IMR-90 (cell line): ENCODE results near the gene C15orf40. TPM values are rescaled to one million over a fixed set of nuclear protein-coding genes. Genes with fewer than 3 reads are reported as not detected.

Experiments used
- ATAC-seq: fragments of 200-7000 bp; cut with Tn5 transposase; 2 replicates; pipeline ENCODE4 v1.9.1; 2020; ENCODE audit warnings: low read depth, mild to moderate bottlenecking, moderate library complexity
- BruUV-seq: library from RNA; stranded (reverse); fragments of 400-500 nt; replicated peaks from 2 replicates; lab custom pipeline; 2021; lab: Mats Ljungman, UMichigan
- CTCF ChIA-PET: fragments of 300-600 bp; formaldehyde crosslinking; extraction: SDS; loops from one replicate; lab custom pipeline; 2021; ENCODE audit warnings: antibody characterized with exemption; lab: Yijun Ruan, JAX
- POLR2A ChIA-PET: fragments of 300-600 bp; sonication (Branson Sonifier 250); formaldehyde crosslinking; loops from one replicate; lab custom pipeline; 2022; ENCODE audit warnings: antibody characterized with exemption; ENCODE audit not compliant: unreplicated experiment; lab: Charles Lee
- DNase-seq: peaks from one replicate; pipeline ENCODE4 v3.0.0; 2013
- H2AFZ ChIP-seq: replicated peaks from 2 replicates; pipeline ENCODE3; 2013; ENCODE audit warnings: low read length, mild to moderate bottlenecking; ENCODE audit not compliant: poor library complexity
- H2AK5ac ChIP-seq: 2 replicates; pipeline ENCODE4 v1.6.1; 2013; ENCODE audit warnings: low read depth, low read length, inconsistent platforms
- H2AK9ac ChIP-seq: replicated peaks from 2 replicates; pipeline ENCODE3; 2013; ENCODE audit warnings: mild to moderate bottlenecking, low read depth, low read length, moderate library complexity; ENCODE audit not compliant: poor library complexity
- H2BK120ac ChIP-seq: 2 replicates; pipeline ENCODE4 v1.6.1; 2013; ENCODE audit warnings: low read depth, low read length, inconsistent platforms
- H2BK15ac ChIP-seq: 3 replicates; pipeline ENCODE4 v1.6.1; 2013; ENCODE audit warnings: low read depth, low read length, inconsistent platforms
- H2BK20ac ChIP-seq: 2 replicates; pipeline ENCODE4 v1.6.1; 2013; ENCODE audit warnings: low read depth, mild to moderate bottlenecking, inconsistent platforms, low read length, moderate library complexity
- H2BK5ac ChIP-seq: 2 replicates; pipeline ENCODE4 v1.6.1; 2013; ENCODE audit warnings: mild to moderate bottlenecking, low read depth, low read length, inconsistent platforms; ENCODE audit not compliant: poor library complexity, severe bottlenecking
- H3K14ac ChIP-seq: replicated peaks from 2 replicates; pipeline ENCODE4 v1.6.1; 2013; ENCODE audit warnings: low read depth, low read length, inconsistent platforms
- H3K18ac ChIP-seq: 2 replicates; pipeline ENCODE4 v1.6.1; 2013; ENCODE audit warnings: low read depth, low read length, control low read depth
- H3K23ac ChIP-seq: 2 replicates; pipeline ENCODE4 v1.6.1; 2013; ENCODE audit warnings: low read depth, low read length, inconsistent platforms
- H3K27ac ChIP-seq: 2 replicates; pipeline ENCODE4 v1.5.1; 2013; ENCODE audit warnings: mild to moderate bottlenecking, control low read depth, low read length; ENCODE audit not compliant: insufficient read depth
- H3K27me3 ChIP-seq: 2 replicates; pipeline ENCODE4 v1.6.1; 2013; ENCODE audit warnings: low read length; ENCODE audit not compliant: control insufficient read depth, insufficient read depth
- H3K36me3 ChIP-seq: 2 replicates; pipeline ENCODE4 v1.6.1; 2013; ENCODE audit warnings: low read length, mixed read lengths; ENCODE audit not compliant: control insufficient read depth, insufficient read depth
- H3K4ac ChIP-seq: 2 replicates; pipeline ENCODE4 v1.6.1; 2013; ENCODE audit warnings: low read depth, low read length, inconsistent platforms
- H3K4me1 ChIP-seq: 2 replicates; pipeline ENCODE4 v1.6.1; 2013; ENCODE audit warnings: low read length, mixed read lengths; ENCODE audit not compliant: control insufficient read depth, insufficient read depth
- H3K4me2 ChIP-seq: 2 replicates; pipeline ENCODE4 v1.6.1; 2013; ENCODE audit warnings: low read depth, mild to moderate bottlenecking, control low read depth, low read length, moderate library complexity
- H3K4me3 ChIP-seq: 2 replicates; pipeline ENCODE4 v1.5.1; 2013; ENCODE audit warnings: low read depth, mild to moderate bottlenecking, control low read depth, low read length, moderate library complexity; ENCODE audit not compliant: insufficient read depth
- H3K56ac ChIP-seq: 2 replicates; pipeline ENCODE4 v1.6.1; 2013; ENCODE audit warnings: low read length, inconsistent platforms; ENCODE audit not compliant: insufficient read depth; ENCODE audit errors: extremely low read depth
- H3K79me1 ChIP-seq, 2 experiments: 2 replicates each; pipeline ENCODE4 v1.6.1; 2013; ENCODE audit warnings: low read length in 2 of 2, inconsistent platforms in 1 of 2, low read depth in 1 of 2
- H3K9ac ChIP-seq: 2 replicates; pipeline ENCODE4 v1.6.1; 2013; ENCODE audit warnings: low read depth, low read length, control low read depth
- H3K9me1 ChIP-seq: 2 replicates; pipeline ENCODE4 v1.6.1; 2013; ENCODE audit warnings: low read length, inconsistent platforms; ENCODE audit not compliant: insufficient read depth
- H3K9me3 ChIP-seq: 2 replicates; pipeline ENCODE4 v1.6.1; 2013; ENCODE audit warnings: low read length; ENCODE audit not compliant: control insufficient read depth, insufficient read depth
- H4K20me1 ChIP-seq: 2 replicates; pipeline ENCODE4 v1.6.1; 2013; ENCODE audit warnings: low read length, inconsistent platforms; ENCODE audit not compliant: insufficient read depth
- H4K5ac ChIP-seq: 2 replicates; pipeline ENCODE4 v1.6.1; 2013; ENCODE audit warnings: mild to moderate bottlenecking, low read depth, low read length, control low read depth
- H4K8ac ChIP-seq, 2 experiments: 2 replicates each; pipeline ENCODE4 v1.6.1; 2013; ENCODE audit warnings: low read depth in 2 of 2, low read length in 2 of 2, control low read depth in 1 of 2, inconsistent platforms in 1 of 2
- H4K91ac ChIP-seq: 2 replicates; pipeline ENCODE4 v1.6.1; 2013; ENCODE audit warnings: low read depth, low read length, inconsistent platforms; ENCODE audit not compliant: insufficient read depth
- BHLHE40 ChIP-seq: fragments of 150-350 bp; IDR thresholded peaks from 2 replicates; pipeline ENCODE4 v1.6.1; 2016; ENCODE audit warnings: mild to moderate bottlenecking, low read depth, low read length
- CHD1 ChIP-seq: IDR thresholded peaks from 2 replicates; pipeline ENCODE4 v1.6.1; 2012; ENCODE audit warnings: low read depth, low read length, improper control_type of control experiment
- MAZ ChIP-seq: IDR thresholded peaks from 2 replicates; pipeline ENCODE4 v1.6.1; 2012; ENCODE audit warnings: low read depth, mild to moderate bottlenecking, low read length, improper control_type of control experiment, moderate library complexity, borderline replicate concordance
- MXI1 ChIP-seq: IDR thresholded peaks from 2 replicates; pipeline ENCODE4 v1.6.1; 2012; ENCODE audit warnings: low read depth, mild to moderate bottlenecking, low read length, moderate library complexity, borderline replicate concordance
- NFE2L2 ChIP-seq: fragments of 150-350 bp; IDR thresholded peaks from 2 replicates; pipeline ENCODE4 v1.6.1; 2016; ENCODE audit warnings: low read depth, mild to moderate bottlenecking, low read length
- POLR2A ChIP-seq: IDR thresholded peaks from 2 replicates; pipeline ENCODE4 v1.6.1; 2012; ENCODE audit warnings: mild to moderate bottlenecking, low read depth, low read length
- RAD21 ChIP-seq: IDR thresholded peaks from 2 replicates; pipeline ENCODE4 v1.6.1; 2012; ENCODE audit warnings: low read length, improper control_type of control experiment
- RCOR1 ChIP-seq: IDR thresholded peaks from 2 replicates; pipeline ENCODE4 v1.6.1; 2012; ENCODE audit warnings: mild to moderate bottlenecking, low read length, improper control_type of control experiment; ENCODE audit not compliant: insufficient replicate concordance
- RFX5 ChIP-seq: IDR thresholded peaks from 2 replicates; pipeline ENCODE4 v1.8.0; 2012; ENCODE audit warnings: low read depth, mild to moderate bottlenecking, low read length, moderate library complexity
- SMC3 ChIP-seq: fragments of 150-350 bp; IDR thresholded peaks from 2 replicates; pipeline ENCODE4 v1.6.1; 2016; ENCODE audit warnings: low read depth, mild to moderate bottlenecking, antibody characterized with exemption, low read length, moderate library complexity
- WGBS, 2 experiments: methylation state at CpG; one replicate each; pipeline versions ENCODE4 v1.1.5 to v1.1.7; 2013; ENCODE audit warnings: missing lambda C conversion rate in 2 of 2; ENCODE audit not compliant: insufficient read length in 1 of 2; ENCODE audit errors: extremely low coverage in 2 of 2; 5-methylcytosine and 5-hydroxymethylcytosine counted together
- dilution Hi-C: fragments of 300-500 bp; cut with HindIII; formaldehyde crosslinking; loops from one replicate; pipeline ENCODE4 v1.14.3; 2018; ENCODE audit warnings: low sequenced_read_pairs; ENCODE audit not compliant: unreplicated experiment
- in situ Hi-C: fragments of 300-500 bp; cut with MboI; formaldehyde crosslinking; loops from 3 replicates; pipeline ENCODE4 v1.14.3; 2019; ENCODE audit warnings: low sequenced_read_pairs, inconsistent platforms, mixed read lengths
- intact Hi-C: fragments of 100-400 bp; cut with micrococcal nuclease; formaldehyde crosslinking; loops from 2 replicates; pipeline ENCODE4 v1.10.0; 2022
- polyA plus RNA-seq, 3 experiments: library from polyadenylated mRNA; depleted of rRNA; stranded (reverse); fragments of >200 nt; gene quantifications; 2 replicates each; pipeline ENCODE4 v1.2.3, GENCODE V29; 2012; ENCODE audit warnings: low replicate concordance in 1 of 3
- total RNA-seq: library from RNA; depleted of rRNA; stranded (reverse); fragments of >200 nt; gene quantifications from 2 replicates; pipeline ENCODE4 v1.2.3, GENCODE V29; 2012
- TF ChIP-seq, protein P1 (sequence below): fragments of 150-350 bp; IDR thresholded peaks from 2 replicates; pipeline ENCODE4 v1.6.1; 2016; ENCODE audit warnings: low read depth, mild to moderate bottlenecking, low read length, moderate library complexity, borderline replicate concordance
- TF ChIP-seq, protein P2 (sequence below): conservative IDR thresholded peaks from 2 replicates; pipeline ENCODE4 v1.5.1; 2012; ENCODE audit warnings: mild to moderate bottlenecking, low read depth, low read length, improper control_type of control experiment

The C15orf40 gene
- total and polyA plus RNA-seq, 2 of the 4 experiments (the other 2 are of a cell fraction), result 7.0 to 10.7 TPM

DNA sequence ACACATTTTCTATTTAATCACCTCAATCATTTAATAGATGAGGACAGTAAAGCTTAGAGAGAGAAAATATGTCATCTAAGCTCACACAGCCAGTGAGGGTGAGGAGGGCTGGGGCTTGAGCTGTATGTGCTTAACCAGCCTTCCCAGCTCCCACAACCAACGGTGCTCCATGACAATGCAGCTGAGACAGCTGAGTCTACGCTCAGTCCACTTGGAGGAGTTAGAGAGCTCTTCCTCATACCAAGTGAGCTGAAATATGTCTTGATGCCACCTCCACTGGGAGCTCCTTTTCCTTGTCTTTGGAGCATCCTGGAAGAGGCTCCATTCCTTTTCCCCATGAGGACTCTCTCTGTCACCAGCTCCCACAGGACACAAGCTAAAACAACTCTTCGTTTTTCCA is 68.3 kb downstream of the C15orf40 start:
- Histone ChIP-seq H4K20me1 (no peaks in the 10 kb centered on the region), H2AK5ac (no peak overlapping the region), H3K14ac (no peak overlapping the region), H3K9me1 (no peaks in the 10 kb centered on the region), H3K4me1 (no peaks in the 10 kb centered on the region), H3K27ac (no peak overlapping the region), H3K9ac (no peak overlapping the region), H3K36me3 (no peaks in the 10 kb centered on the region), H2AK9ac (no peak overlapping the region), H2BK120ac (no peak overlapping the region), H4K8ac (no peak overlapping the region), H2AFZ (no peak overlapping the region), H3K27me3 (peaks cover 2% of the 10 kb centered on the region), H3K79me1 (no peaks in the 10 kb centered on the region), H3K18ac (no peak overlapping the region), H2BK20ac (no peak overlapping the region), H3K4ac (no peak overlapping the region), H4K91ac (no peak overlapping the region), H2BK15ac (no peak overlapping the region), H3K56ac (no peak overlapping the region), H3K23ac (no peak overlapping the region), H3K4me2 (no peak overlapping the region), H4K5ac (no peak overlapping the region), H3K9me3 (no peaks in the 10 kb centered on the region), H3K4me3 (no peak overlapping the region), H2BK5ac (no peak overlapping the region)
- no TSS peak for BruUV-seq
- TF ChIP-seq POLR2A (no peak), RCOR1 (no peak), RAD21 (no peak), BHLHE40 (no peak), MXI1 (no peak), RFX5 (no peak), SMC3 (no peak), NFE2L2 (no peak), MAZ (no peak), CHD1 (no peak)
- TF ChIP-seq, protein P1, sequence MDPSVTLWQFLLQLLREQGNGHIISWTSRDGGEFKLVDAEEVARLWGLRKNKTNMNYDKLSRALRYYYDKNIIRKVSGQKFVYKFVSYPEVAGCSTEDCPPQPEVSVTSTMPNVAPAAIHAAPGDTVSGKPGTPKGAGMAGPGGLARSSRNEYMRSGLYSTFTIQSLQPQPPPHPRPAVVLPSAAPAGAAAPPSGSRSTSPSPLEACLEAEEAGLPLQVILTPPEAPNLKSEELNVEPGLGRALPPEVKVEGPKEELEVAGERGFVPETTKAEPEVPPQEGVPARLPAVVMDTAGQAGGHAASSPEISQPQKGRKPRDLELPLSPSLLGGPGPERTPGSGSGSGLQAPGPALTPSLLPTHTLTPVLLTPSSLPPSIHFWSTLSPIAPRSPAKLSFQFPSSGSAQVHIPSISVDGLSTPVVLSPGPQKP, result no peak
- TF ChIP-seq, protein P2, sequence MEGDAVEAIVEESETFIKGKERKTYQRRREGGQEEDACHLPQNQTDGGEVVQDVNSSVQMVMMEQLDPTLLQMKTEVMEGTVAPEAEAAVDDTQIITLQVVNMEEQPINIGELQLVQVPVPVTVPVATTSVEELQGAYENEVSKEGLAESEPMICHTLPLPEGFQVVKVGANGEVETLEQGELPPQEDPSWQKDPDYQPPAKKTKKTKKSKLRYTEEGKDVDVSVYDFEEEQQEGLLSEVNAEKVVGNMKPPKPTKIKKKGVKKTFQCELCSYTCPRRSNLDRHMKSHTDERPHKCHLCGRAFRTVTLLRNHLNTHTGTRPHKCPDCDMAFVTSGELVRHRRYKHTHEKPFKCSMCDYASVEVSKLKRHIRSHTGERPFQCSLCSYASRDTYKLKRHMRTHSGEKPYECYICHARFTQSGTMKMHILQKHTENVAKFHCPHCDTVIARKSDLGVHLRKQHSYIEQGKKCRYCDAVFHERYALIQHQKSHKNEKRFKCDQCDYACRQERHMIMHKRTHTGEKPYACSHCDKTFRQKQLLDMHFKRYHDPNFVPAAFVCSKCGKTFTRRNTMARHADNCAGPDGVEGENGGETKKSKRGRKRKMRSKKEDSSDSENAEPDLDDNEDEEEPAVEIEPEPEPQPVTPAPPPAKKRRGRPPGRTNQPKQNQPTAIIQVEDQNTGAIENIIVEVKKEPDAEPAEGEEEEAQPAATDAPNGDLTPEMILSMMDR, result no peak
- intact Hi-C loops, result no loop called here
- POLR2A ChIA-PET, result no interaction called here
- in situ Hi-C loops, result no loop called here
- DNase-seq, result no peak
- dilution Hi-C loops, result no loop called here
- CTCF ChIA-PET, result no interaction called here
- WGBS, 2 experiments, result 33% methylated on average over 1 of the region's 3 CpGs; no CpG with 5 or more reads in 1 of the 2 experiments
- no peak for ATAC-seq
